ENCODE results near the gene PTPRJ.

Gene PTPRJ

GRCh38 chr11:47961383-47961782 is 19.0 kb upstream of the PTPRJ start:
- Histone ChIP-seq H3K9me3 (ENCODE audit: severe bottlenecking) (no peaks in the 10 kb centered on the region), H3K27ac (ENCODE audit: poor library complexity, severe bottlenecking) (no peak overlapping the region), H3K4me1 (ENCODE audit: insufficient read depth, poor library complexity, severe bottlenecking) (no peaks in the 10 kb centered on the region), H3K27me3 (ENCODE audit: insufficient read depth, poor library complexity, severe bottlenecking) (no peaks in the 10 kb centered on the region), H3K4me3 (ENCODE audit: severe bottlenecking) (no peak overlapping the region), H3K36me3 (ENCODE audit: low read depth) (no peaks in the 10 kb centered on the region)
- no peak for DNase-seq (ENCODE audit: low spot score)
- ATAC-seq (ENCODE audit: low read depth) = no peak
- TF ChIP-seq CTCF (IDR thresholded peaks at IDR 0.05; ENCODE audit: poor library complexity, severe bottlenecking) = no peak

GRCh38 chr11:47964546-47964945 is 15.8 kb upstream of the PTPRJ start:
- Histone ChIP-seq H3K27ac (ENCODE audit: poor library complexity, severe bottlenecking) (no peak overlapping the region), H3K9me3 (ENCODE audit: severe bottlenecking) (no peaks in the 10 kb centered on the region), H3K36me3 (ENCODE audit: low read depth) (no peaks in the 10 kb centered on the region), H3K4me1 (ENCODE audit: insufficient read depth, poor library complexity, severe bottlenecking) (no peaks in the 10 kb centered on the region), H3K4me3 (ENCODE audit: severe bottlenecking) (no peak overlapping the region), H3K27me3 (ENCODE audit: insufficient read depth, poor library complexity, severe bottlenecking) (no peaks in the 10 kb centered on the region)
- no peak for TF ChIP-seq CTCF (IDR thresholded peaks at IDR 0.05; ENCODE audit: poor library complexity, severe bottlenecking)
- no peak for ATAC-seq (ENCODE audit: low read depth)
- DNase-seq (ENCODE audit: low spot score) = no peak

- no peaks in the 10 kb centered on the region for H3K9me3 ChIP-seq (ENCODE audit: severe bottlenecking)
- H3K4me1 ChIP-seq (ENCODE audit: insufficient read depth, poor library complexity, severe bottlenecking) = no peaks in the 10 kb centered on the region
- H3K27ac ChIP-seq (ENCODE audit: poor library complexity, severe bottlenecking) = no peak overlapping the region
- H3K4me3 ChIP-seq (ENCODE audit: severe bottlenecking) = no peak overlapping the region
- ATAC-seq (ENCODE audit: low read depth) (no peak), DNase-seq (ENCODE audit: low spot score) (no peak)
- H3K27me3 ChIP-seq (ENCODE audit: insufficient read depth, poor library complexity, severe bottlenecking) = no peaks in the 10 kb centered on the region
- TF ChIP-seq CTCF (IDR thresholded peaks at IDR 0.05; ENCODE audit: poor library complexity, severe bottlenecking) = no peak
- no peaks in the 10 kb centered on the region for H3K36me3 ChIP-seq (ENCODE audit: low read depth)
These were observed 12.5 kb upstream of the PTPRJ start for GRCh38 chr11:47967577-47968525.

GRCh38 chr11:47969401-47969800 is 11.0 kb upstream of the PTPRJ start:
- Histone ChIP-seq H3K27ac (ENCODE audit: poor library complexity, severe bottlenecking) (no peak overlapping the region), H3K36me3 (ENCODE audit: low read depth) (no peaks in the 10 kb centered on the region), H3K4me1 (ENCODE audit: insufficient read depth, poor library complexity, severe bottlenecking) (peaks cover 5% of the 10 kb centered on the region), H3K9me3 (ENCODE audit: severe bottlenecking) (no peaks in the 10 kb centered on the region), H3K27me3 (ENCODE audit: insufficient read depth, poor library complexity, severe bottlenecking) (no peaks in the 10 kb centered on the region), H3K4me3 (ENCODE audit: severe bottlenecking) (no peak overlapping the region)
- no peak for TF ChIP-seq CTCF (IDR thresholded peaks at IDR 0.05; ENCODE audit: poor library complexity, severe bottlenecking)
- DNase-seq (ENCODE audit: low spot score) = no peak
- no peak for ATAC-seq (ENCODE audit: low read depth)

- no peak overlapping the region for H3K27ac ChIP-seq (ENCODE audit: poor library complexity, severe bottlenecking)
- no peaks in the 10 kb centered on the region for H3K36me3 ChIP-seq (ENCODE audit: low read depth)
- H3K9me3 ChIP-seq (ENCODE audit: severe bottlenecking) = no peaks in the 10 kb centered on the region
- H3K4me1 ChIP-seq (ENCODE audit: insufficient read depth, poor library complexity, severe bottlenecking) = peaks cover 7% of the 10 kb centered on the region
- ATAC-seq (ENCODE audit: low read depth) (no peak), DNase-seq (ENCODE audit: low spot score) (no peak)
- no peak for TF ChIP-seq CTCF (IDR thresholded peaks at IDR 0.05; ENCODE audit: poor library complexity, severe bottlenecking)
- no peaks in the 10 kb centered on the region for H3K27me3 ChIP-seq (ENCODE audit: insufficient read depth, poor library complexity, severe bottlenecking)
- H3K4me3 ChIP-seq (ENCODE audit: severe bottlenecking) = no peak overlapping the region
These were observed 8.9 kb upstream of the PTPRJ start for GRCh38 chr11:47971501-47971900.
